Breast epithelium (tissue), 4 donors: Measurements from ENCODE around the gene TMEM147. TPM values are rescaled to one million over a fixed set of nuclear protein-coding genes. Genes with fewer than 3 reads are reported as not detected.

Experiments
- DNase-seq, 2 donors: peaks; one replicate each; pipeline ENCODE4 v3.0.0-alpha.2; 2019; ENCODE audit warnings: low spot score in 2 of 2
- H3K27ac ChIP-seq, 2 donors: fragments of 200-600 bp; sonication (generic) in 1 of 2; one replicate each; pipeline ENCODE4 v1.5.1; 2016 to 2019; ENCODE audit warnings: mild to moderate bottlenecking in 1 of 2
- H3K27me3 ChIP-seq, 2 donors: fragments of 200-600 bp; sonication (generic) in 1 of 2; one replicate each; pipeline versions ENCODE4 v1.5.1 to v1.6.0; 2017 to 2019; ENCODE audit warnings: control low read depth in 1 of 2, mild to moderate bottlenecking in 1 of 2
- H3K36me3 ChIP-seq: fragments of 200-600 bp; one replicate; pipeline ENCODE4 v1.5.1; 2019
- H3K4me1 ChIP-seq, 2 donors: fragments of 200-600 bp; sonication (generic); one replicate each; pipeline ENCODE4 v1.5.1; 2016 to 2019; ENCODE audit warnings: control low read depth in 1 of 2
- H3K4me3 ChIP-seq, 3 donors: fragments of 200-600 bp; sonication (generic); 1 replicate in 2 of 3; 2 replicates in 1 of 3; pipeline ENCODE4 v1.5.1; 2016 to 2019; ENCODE audit warnings: mild to moderate bottlenecking in 3 of 3, moderate library complexity in 2 of 3
- H3K9me3 ChIP-seq, 2 donors: fragments of 200-600 bp; sonication (generic) in 1 of 2; one replicate each; pipeline ENCODE4 v1.5.1; 2016 to 2019; ENCODE audit warnings: control low read depth in 1 of 2
- CTCF ChIP-seq, 3 donors: fragments of 450-650 bp; IDR thresholded peaks; one replicate each; pipeline ENCODE4 v1.5.1; 2016 to 2017; ENCODE audit warnings: antibody characterized with exemption in 3 of 3, mild to moderate bottlenecking in 3 of 3, moderate library complexity in 3 of 3
- POLR2A ChIP-seq: fragments of 450-650 bp; IDR thresholded peaks from one replicate; pipeline ENCODE4 v1.6.1; 2016; ENCODE audit warnings: antibody characterized with exemption, mild to moderate bottlenecking, moderate library complexity
- POLR2AphosphoS5 ChIP-seq, 3 donors: sonication (generic); formaldehyde crosslinking; IDR thresholded peaks; one replicate each; pipeline ENCODE4 v1.6.1; 2017; ENCODE audit warnings: antibody characterized with exemption in 3 of 3
- intact Hi-C: fragments of 100-400 bp; cut with DNase I; formaldehyde crosslinking; loops from one replicate; pipeline ENCODE4 v1.15.1; 2023; ENCODE audit warnings: low total_unique reads
- total RNA-seq, 3 donors: library from RNA; depleted of rRNA; stranded (reverse); fragments of >200 nt; gene quantifications; one replicate each; pipeline ENCODE4 v1.1.0, GENCODE V29; 2016

TMEM147 gene
- total RNA-seq, 3 donors from 2014 or later: 67.4 to 91.8 (median 91.8) TPM

- Histone ChIP-seq H3K4me3 (no peak overlapping the region), H3K36me3 (no peaks in the 10 kb centered on the region), H3K4me1 (no peaks in the 10 kb centered on the region), H3K27me3 (peaks cover 0 to 4% of the 10 kb centered on the region in 2 donors), H3K9me3 (no peaks in the 10 kb centered on the region), H3K27ac (no peak overlapping the region)
- DNase-seq: no peak
- no peak for TF ChIP-seq POLR2AphosphoS5 (IDR thresholded peaks at IDR 0.05)
- no peak for TF ChIP-seq POLR2A
- TF ChIP-seq CTCF (IDR thresholded peaks at IDR 0.05): no peak
- intact Hi-C loops: no loop called here
These were observed 51.1 kb downstream of the TMEM147 start for GRCh38 chr19:35596366-35596999.

Other genes with a start within 250 kb of the TMEM147 start
- 1 to 10 TPM in 2 of 3 donors, under 1 TPM in 1; 0.33 to 7.8 (median 4.8) TPM for gene CD22, start 216.4 kb upstream of the TMEM147 start, total RNA-seq
- gene FFAR1, start 197.7 kb upstream of the TMEM147 start, total RNA-seq: not detected
- under 1 TPM in 2 of 3 donors, not detected in 1; 0.16 to 0.33 TPM for gene FFAR3, start 187.2 kb upstream of the TMEM147 start, total RNA-seq
- under 1 TPM in 1 of 3 donors, not detected in 2; 0.66 TPM for gene GPR42, start 174.6 kb upstream of the TMEM147 start, total RNA-seq
- gene FFAR2, start 97.4 kb upstream of the TMEM147 start, total RNA-seq: under 1 TPM in 1 of 3 donors, not detected in 2; 0.15 TPM
- not detected for gene KRTDAP, start 55.2 kb upstream of the TMEM147 start, total RNA-seq
- 100 to 1,000 TPM in 1 of 3 donors, 10 to 100 TPM in 1, under 1 TPM in 1; 0.96 to 135 (median 61.0) TPM for gene DMKN, start 32.0 kb upstream of the TMEM147 start, total RNA-seq
- gene SBSN, start 17.3 kb upstream of the TMEM147 start, total RNA-seq: not detected
- gene GAPDHS, start 12.2 kb upstream of the TMEM147 start, total RNA-seq: not detected
- gene ATP4A, start 18.0 kb downstream of the TMEM147 start, total RNA-seq: not detected
- gene PMIS2, start 40.5 kb downstream of the TMEM147 start, total RNA-seq: not detected
- gene HAUS5, start 67.1 kb downstream of the TMEM147 start, total RNA-seq: 10 to 100 TPM in 1 of 3 donors, 1 to 10 TPM in 2; 5.9 to 13.0 (median 9.5) TPM
- 10 to 100 TPM; 44.6 to 51.4 (median 44.6) TPM for gene RBM42, start 83.4 kb downstream of the TMEM147 start, total RNA-seq
- gene ETV2, start 96.1 kb downstream of the TMEM147 start, total RNA-seq: under 1 TPM in 1 of 3 donors, not detected in 2; 0.59 TPM
- 100 to 1,000 TPM; 320 to 418 (median 391) TPM for gene COX6B1, start 102.7 kb downstream of the TMEM147 start, total RNA-seq
- gene UPK1A, start 120.9 kb downstream of the TMEM147 start, total RNA-seq: not detected
- under 1 TPM in 1 of 3 donors, not detected in 2; 0.33 TPM for gene ZBTB32, start 158.9 kb downstream of the TMEM147 start, total RNA-seq
- 10 to 100 TPM; 14.2 to 16.2 (median 16.1) TPM for gene KMT2B, start 172.4 kb downstream of the TMEM147 start, total RNA-seq
- 10 to 100 TPM in 2 of 3 donors, 1 to 10 TPM in 1; 8.8 to 16.1 (median 14.1) TPM for gene IGFLR1, start 196.8 kb downstream of the TMEM147 start, total RNA-seq
- 10 to 100 TPM; 15.7 to 37.5 (median 19.5) TPM for gene U2AF1L4, start 199.8 kb downstream of the TMEM147 start, total RNA-seq
- 10 to 100 TPM; 37.4 to 54.1 (median 54.0) TPM for gene PSENEN, start 200.0 kb downstream of the TMEM147 start, total RNA-seq
- gene LIN37, start 202.9 kb downstream of the TMEM147 start, total RNA-seq: 10 to 100 TPM; 12.8 to 15.4 (median 14.2) TPM
- 100 to 1,000 TPM in 1 of 3 donors, 10 to 100 TPM in 2; 31.0 to 144 (median 81.9) TPM for gene HSPB6, start 211.4 kb downstream of the TMEM147 start, total RNA-seq
- 1 to 10 TPM; 5.7 to 6.4 (median 6.2) TPM for gene PROSER3, start 212.6 kb downstream of the TMEM147 start, total RNA-seq
- gene ARHGAP33, start 229.9 kb downstream of the TMEM147 start, total RNA-seq: 10 to 100 TPM in 2 of 3 donors, 1 to 10 TPM in 1; 5.1 to 17.7 (median 12.8) TPM